HCT116 (cell line): ENCODE data around the gene LRCH1.

ENCODE experiments used
- EGR1 ChIP-seq: IDR thresholded peaks from 2 replicates; pipeline ENCODE4 v1.6.1; 2012; ENCODE audit warnings: low read depth
- EZH2 ChIP-seq: fragments of 200-600 bp; sonication (generic); IDR thresholded peaks from 2 replicates; pipeline ENCODE4 v1.6.1; 2017; ENCODE audit warnings: antibody characterized with exemption, mixed run types
- JUND ChIP-seq: IDR thresholded peaks from 2 replicates; pipeline ENCODE4 v1.6.1; 2012
- POLR2A ChIP-seq: IDR thresholded peaks from 2 replicates; pipeline ENCODE4 v1.7.0; 2011; ENCODE audit warnings: borderline replicate concordance; ENCODE audit not compliant: insufficient read depth, insufficient read length; ENCODE audit errors: extremely low read depth
- POLR2AphosphoS5 ChIP-seq: IDR thresholded peaks from 2 replicates; pipeline ENCODE4 v1.6.1; 2011; ENCODE audit warnings: mild to moderate bottlenecking, low read depth, low read length, moderate library complexity
- ZNF274 ChIP-seq: fragments of 200-500 bp; sonication (Bioruptor generic); IDR thresholded peaks from 2 replicates; pipeline ENCODE4 v1.6.1; 2014; ENCODE audit warnings: mild to moderate bottlenecking, low read depth, low read length, inconsistent platforms
- TF ChIP-seq, protein P1 (sequence below), 3 experiments: fragments of 200-600 bp in 1 of 3; sonication (generic) in 1 of 3; IDR thresholded peaks in 2 of 3; conservative IDR thresholded peaks in 1 of 3; 2 replicates each; pipeline ENCODE4 v1.5.1; 2012 to 2017; ENCODE audit warnings: low read depth in 2 of 3, low read length in 2 of 3, antibody characterized with exemption in 1 of 3, borderline replicate concordance in 1 of 3, control low read depth in 1 of 3, mild to moderate bottlenecking in 1 of 3, mixed read lengths in 1 of 3, mixed run types in 1 of 3, moderate library complexity in 1 of 3; ENCODE audit not compliant: insufficient read depth in 1 of 3
- TF ChIP-seq, protein P2 (sequence below): IDR thresholded peaks from 2 replicates; pipeline ENCODE4 v1.6.1; 2012

DNA sequence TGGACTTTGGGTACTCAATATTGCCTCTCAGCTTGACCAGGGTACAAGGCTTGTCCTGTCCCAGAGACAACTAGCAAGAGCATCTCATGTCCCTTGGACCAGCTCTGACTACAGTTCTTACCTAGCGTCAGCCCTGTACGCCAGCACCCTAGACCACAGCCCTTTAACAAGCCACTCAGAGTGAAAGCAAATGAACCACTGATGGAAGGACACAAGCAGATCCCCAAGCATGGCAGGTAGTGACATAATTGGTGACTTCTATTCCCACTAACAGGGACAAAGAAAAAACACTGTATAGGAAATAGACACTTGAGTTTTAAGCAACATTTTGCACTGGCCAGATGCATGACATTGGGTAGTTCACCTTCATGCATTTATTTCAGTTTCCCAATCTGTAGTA is 8.8 kb upstream of the LRCH1 start:
- TF ChIP-seq, protein P1, sequence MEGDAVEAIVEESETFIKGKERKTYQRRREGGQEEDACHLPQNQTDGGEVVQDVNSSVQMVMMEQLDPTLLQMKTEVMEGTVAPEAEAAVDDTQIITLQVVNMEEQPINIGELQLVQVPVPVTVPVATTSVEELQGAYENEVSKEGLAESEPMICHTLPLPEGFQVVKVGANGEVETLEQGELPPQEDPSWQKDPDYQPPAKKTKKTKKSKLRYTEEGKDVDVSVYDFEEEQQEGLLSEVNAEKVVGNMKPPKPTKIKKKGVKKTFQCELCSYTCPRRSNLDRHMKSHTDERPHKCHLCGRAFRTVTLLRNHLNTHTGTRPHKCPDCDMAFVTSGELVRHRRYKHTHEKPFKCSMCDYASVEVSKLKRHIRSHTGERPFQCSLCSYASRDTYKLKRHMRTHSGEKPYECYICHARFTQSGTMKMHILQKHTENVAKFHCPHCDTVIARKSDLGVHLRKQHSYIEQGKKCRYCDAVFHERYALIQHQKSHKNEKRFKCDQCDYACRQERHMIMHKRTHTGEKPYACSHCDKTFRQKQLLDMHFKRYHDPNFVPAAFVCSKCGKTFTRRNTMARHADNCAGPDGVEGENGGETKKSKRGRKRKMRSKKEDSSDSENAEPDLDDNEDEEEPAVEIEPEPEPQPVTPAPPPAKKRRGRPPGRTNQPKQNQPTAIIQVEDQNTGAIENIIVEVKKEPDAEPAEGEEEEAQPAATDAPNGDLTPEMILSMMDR (IDR thresholded peaks at IDR 0.05 in 2 of 3, conservative IDR thresholded peaks at IDR 0.05 in 1 of 3; ENCODE audit: borderline replicate concordance in 1 of 3, insufficient read depth in 1 of 3, low read depth in 2 of 3, low read length in 2 of 3), result no peak
- TF ChIP-seq, protein P2, sequence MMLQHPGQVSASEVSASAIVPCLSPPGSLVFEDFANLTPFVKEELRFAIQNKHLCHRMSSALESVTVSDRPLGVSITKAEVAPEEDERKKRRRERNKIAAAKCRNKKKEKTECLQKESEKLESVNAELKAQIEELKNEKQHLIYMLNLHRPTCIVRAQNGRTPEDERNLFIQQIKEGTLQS, result no peak
- TF ChIP-seq EGR1 (no peak), POLR2A (no peak), POLR2AphosphoS5 (no peak), EZH2 (no peak), ZNF274 (no peak), JUND (no peak)
